Skeletal muscle tissue (tissue), 4 donors: ENCODE data around the gene NRL. TPM values are rescaled to one million over a fixed set of nuclear protein-coding genes. Genes with fewer than 3 reads are reported as not detected.

ENCODE experiments used
- H3K27ac ChIP-seq: one replicate; pipeline ENCODE4 v1.7.0; 2013; ENCODE audit warnings: mild to moderate bottlenecking, low read depth, low read length, inconsistent platforms
- H3K27me3 ChIP-seq, 3 donors: one replicate each; pipeline ENCODE4 v1.7.0; 2013; ENCODE audit warnings: low read length in 3 of 3; ENCODE audit not compliant: control insufficient read depth in 3 of 3, insufficient read depth in 3 of 3
- H3K36me3 ChIP-seq, 3 donors: one replicate each; pipeline ENCODE4 v1.7.0; 2013; ENCODE audit warnings: low read length in 3 of 3; ENCODE audit not compliant: control insufficient read depth in 3 of 3, insufficient read depth in 3 of 3
- H3K4me1 ChIP-seq, 3 donors: one replicate each; pipeline ENCODE4 v1.7.0; 2013; ENCODE audit warnings: low read length in 3 of 3, mild to moderate bottlenecking in 3 of 3; ENCODE audit not compliant: control insufficient read depth in 3 of 3, insufficient read depth in 3 of 3
- H3K4me3 ChIP-seq, 3 donors: one replicate each; pipeline ENCODE4 v1.7.0; 2013; ENCODE audit warnings: low read length in 3 of 3
- H3K9ac ChIP-seq, 3 donors: one replicate each; pipeline ENCODE4 v1.7.0; 2013; ENCODE audit warnings: low read length in 3 of 3, mild to moderate bottlenecking in 3 of 3, moderate library complexity in 2 of 3, low read depth in 1 of 3
- H3K9me3 ChIP-seq, 3 donors: one replicate each; pipeline ENCODE4 v1.7.0; 2013; ENCODE audit warnings: low read length in 3 of 3; ENCODE audit not compliant: control insufficient read depth in 3 of 3
- total RNA-seq: library from RNA; depleted of rRNA; stranded (reverse); fragments of >200 nt; gene quantifications from one replicate; pipeline ENCODE4 v1.2.3, GENCODE V29; 2014
- donor health status: Osteomylitis.

NRL gene
- total RNA-seq, 1 donor from 2014 or later: 2.1 TPM

- no peak overlapping the region for H3K9ac ChIP-seq
- no peaks in the 10 kb centered on the region for H3K9me3 ChIP-seq
- no peak overlapping the region for H3K4me3 ChIP-seq
- H3K27me3 ChIP-seq: no peaks in the 10 kb centered on the region
- peaks cover 0 to 3% (median 0%) of the 10 kb centered on the region in 3 donors for H3K4me1 ChIP-seq
- H3K27ac ChIP-seq: no peak overlapping the region
- no peaks in the 10 kb centered on the region for H3K36me3 ChIP-seq
These were observed 52.4 kb downstream of the NRL start for GRCh38 chr14:24062216-24062980.

- Histone ChIP-seq H3K27ac (no peak overlapping the region), H3K9me3 (no peaks in the 10 kb centered on the region), H3K4me1 (peaks cover 0 to 3% (median 0%) of the 10 kb centered on the region in 3 donors), H3K36me3 (no peaks in the 10 kb centered on the region), H3K4me3 (no peak overlapping the region), H3K27me3 (no peaks in the 10 kb centered on the region), H3K9ac (no peak overlapping the region)
These were observed 53.5 kb downstream of the NRL start for GRCh38 chr14:24060984-24061913.

GRCh38 chr14:24060443-24060842, 54.3 kb downstream of the NRL start:
- H3K9ac ChIP-seq: no peak overlapping the region
- no peak overlapping the region for H3K27ac ChIP-seq
- H3K4me3 ChIP-seq: no peak overlapping the region
- H3K36me3 ChIP-seq: no peaks in the 10 kb centered on the region
- no peaks in the 10 kb centered on the region for H3K9me3 ChIP-seq
- H3K4me1 ChIP-seq: peaks cover 0 to 3% (median 0%) of the 10 kb centered on the region in 3 donors
- peaks cover 0 to 6% (median 0%) of the 10 kb centered on the region in 3 donors for H3K27me3 ChIP-seq

GRCh38 chr14:24059841-24060388, 54.8 kb downstream of the NRL start:
- Histone ChIP-seq H3K27ac (no peak overlapping the region), H3K36me3 (no peaks in the 10 kb centered on the region), H3K9ac (no peak overlapping the region), H3K4me3 (no peak overlapping the region), H3K27me3 (peaks cover 2 to 11% (median 3%) of the 10 kb centered on the region in 3 donors), H3K9me3 (no peaks in the 10 kb centered on the region), H3K4me1 (peaks cover 0 to 3% (median 0%) of the 10 kb centered on the region in 3 donors)

- no peak overlapping the region for H3K4me3 ChIP-seq
- H3K9ac ChIP-seq: no peak overlapping the region
- no peak overlapping the region for H3K27ac ChIP-seq
- H3K9me3 ChIP-seq: no peaks in the 10 kb centered on the region
- H3K4me1 ChIP-seq: peaks cover 0 to 3% (median 0%) of the 10 kb centered on the region in 3 donors
- peaks cover 5 to 18% (median 11%) of the 10 kb centered on the region in 3 donors for H3K27me3 ChIP-seq
- H3K36me3 ChIP-seq: no peaks in the 10 kb centered on the region
These were observed 55.7 kb downstream of the NRL start for GRCh38 chr14:24058951-24059475.

- H3K9me3 ChIP-seq: no peaks in the 10 kb centered on the region
- no peak overlapping the region for H3K9ac ChIP-seq
- peaks cover 10 to 24% (median 16%) of the 10 kb centered on the region in 3 donors for H3K27me3 ChIP-seq
- H3K36me3 ChIP-seq: no peaks in the 10 kb centered on the region
- H3K27ac ChIP-seq: no peak overlapping the region
- H3K4me1 ChIP-seq: peaks cover 0 to 3% (median 0%) of the 10 kb centered on the region in 3 donors
- no peak overlapping the region for H3K4me3 ChIP-seq
These were observed 56.3 kb downstream of the NRL start for GRCh38 chr14:24058260-24058950.

GRCh38 chr14:24057867-24058259, 56.9 kb downstream of the NRL start:
- H3K27ac ChIP-seq: no peak overlapping the region
- no peak overlapping the region for H3K4me3 ChIP-seq
- H3K36me3 ChIP-seq: no peaks in the 10 kb centered on the region
- no peaks in the 10 kb centered on the region for H3K9me3 ChIP-seq
- H3K9ac ChIP-seq: no peak overlapping the region
- H3K4me1 ChIP-seq: peaks cover under 1 to 7% (median 2%) of the 10 kb centered on the region in 3 donors
- peaks cover 11 to 29% (median 16%) of the 10 kb centered on the region in 3 donors for H3K27me3 ChIP-seq

- no peaks in the 10 kb centered on the region for H3K9me3 ChIP-seq
- H3K9ac ChIP-seq: no peak overlapping the region
- peaks cover 11 to 31% (median 16%) of the 10 kb centered on the region in 3 donors for H3K27me3 ChIP-seq
- no peak overlapping the region for H3K4me3 ChIP-seq
- H3K36me3 ChIP-seq: no peaks in the 10 kb centered on the region
- H3K4me1 ChIP-seq: peaks cover 6 to 13% (median 8%) of the 10 kb centered on the region in 3 donors
- no peak overlapping the region for H3K27ac ChIP-seq
These were observed 57.5 kb downstream of the NRL start for GRCh38 chr14:24057271-24057670.

- Histone ChIP-seq H3K27ac (no peak overlapping the region), H3K9ac (no peak overlapping the region), H3K36me3 (no peaks in the 10 kb centered on the region), H3K9me3 (no peaks in the 10 kb centered on the region), H3K4me3 (no peak overlapping the region), H3K27me3 (peaks cover 11 to 31% (median 16%) of the 10 kb centered on the region in 3 donors), H3K4me1 (peaks cover 9 to 17% (median 12%) of the 10 kb centered on the region in 3 donors)
These were observed 58.0 kb downstream of the NRL start for GRCh38 chr14:24056800-24057184.
